ENCODE results near the gene CELF4.

The CELF4 gene

GRCh38 chr18:37258819-37259218 lies 306.8 kb downstream of the CELF4 start:
- Histone ChIP-seq H3K36me3 (ENCODE audit: control insufficient read depth, low read length) (no peaks in the 10 kb centered on the region), H3K4me2 (ENCODE audit: low read length) (no peak overlapping the region), H4K20me1 (ENCODE audit: control insufficient read depth, insufficient read depth, low read depth, low read length) (no peaks in the 10 kb centered on the region), H3K4me3 (ENCODE audit: low read length) (no peak overlapping the region), H3F3A (ENCODE audit: control insufficient read depth, insufficient read depth) (no peaks in the 10 kb centered on the region), H3K9me3 (ENCODE audit: control insufficient read depth, insufficient read depth, low read length) (no peaks in the 10 kb centered on the region), H3K79me2 (ENCODE audit: control insufficient read depth, low read length) (no peaks in the 10 kb centered on the region), H3K4me1 (ENCODE audit: control insufficient read depth, low read length) (no peaks in the 10 kb centered on the region), H3K27me3 (ENCODE audit: control insufficient read depth, low read length) (peaks cover 17% of the 10 kb centered on the region), H3K27ac (ENCODE audit: low read depth, low read length) (no peak overlapping the region), H3K9me2 (replicated peaks; ENCODE audit: control insufficient read depth, low read length) (no peaks in the 10 kb centered on the region)
- TF ChIP-seq, protein P1, sequence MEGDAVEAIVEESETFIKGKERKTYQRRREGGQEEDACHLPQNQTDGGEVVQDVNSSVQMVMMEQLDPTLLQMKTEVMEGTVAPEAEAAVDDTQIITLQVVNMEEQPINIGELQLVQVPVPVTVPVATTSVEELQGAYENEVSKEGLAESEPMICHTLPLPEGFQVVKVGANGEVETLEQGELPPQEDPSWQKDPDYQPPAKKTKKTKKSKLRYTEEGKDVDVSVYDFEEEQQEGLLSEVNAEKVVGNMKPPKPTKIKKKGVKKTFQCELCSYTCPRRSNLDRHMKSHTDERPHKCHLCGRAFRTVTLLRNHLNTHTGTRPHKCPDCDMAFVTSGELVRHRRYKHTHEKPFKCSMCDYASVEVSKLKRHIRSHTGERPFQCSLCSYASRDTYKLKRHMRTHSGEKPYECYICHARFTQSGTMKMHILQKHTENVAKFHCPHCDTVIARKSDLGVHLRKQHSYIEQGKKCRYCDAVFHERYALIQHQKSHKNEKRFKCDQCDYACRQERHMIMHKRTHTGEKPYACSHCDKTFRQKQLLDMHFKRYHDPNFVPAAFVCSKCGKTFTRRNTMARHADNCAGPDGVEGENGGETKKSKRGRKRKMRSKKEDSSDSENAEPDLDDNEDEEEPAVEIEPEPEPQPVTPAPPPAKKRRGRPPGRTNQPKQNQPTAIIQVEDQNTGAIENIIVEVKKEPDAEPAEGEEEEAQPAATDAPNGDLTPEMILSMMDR (IDR thresholded peaks at IDR 0.05; ENCODE audit: low read depth, low read length, poor library complexity, severe bottlenecking), result no peak
- TF ChIP-seq EZH2phosphoT487 (IDR thresholded peaks at IDR 0.05; ENCODE audit: borderline replicate concordance, low read length), result no peak

- Histone ChIP-seq H3K79me2 (ENCODE audit: control insufficient read depth, low read length) (no peaks in the 10 kb centered on the region), H3K27ac (ENCODE audit: low read depth, low read length) (no peak overlapping the region), H3K4me3 (ENCODE audit: low read length) (no peak overlapping the region), H3K27me3 (ENCODE audit: control insufficient read depth, low read length) (peaks cover 17% of the 10 kb centered on the region), H4K20me1 (ENCODE audit: control insufficient read depth, insufficient read depth, low read depth, low read length) (no peaks in the 10 kb centered on the region), H3K9me3 (ENCODE audit: control insufficient read depth, insufficient read depth, low read length) (no peaks in the 10 kb centered on the region), H3K36me3 (ENCODE audit: control insufficient read depth, low read length) (no peaks in the 10 kb centered on the region), H3F3A (ENCODE audit: control insufficient read depth, insufficient read depth) (no peaks in the 10 kb centered on the region), H3K4me2 (ENCODE audit: low read length) (no peak overlapping the region), H3K4me1 (ENCODE audit: control insufficient read depth, low read length) (no peaks in the 10 kb centered on the region), H3K9me2 (replicated peaks; ENCODE audit: control insufficient read depth, low read length) (no peaks in the 10 kb centered on the region)
- TF ChIP-seq, protein P1 (IDR thresholded peaks at IDR 0.05; ENCODE audit: low read depth, low read length, poor library complexity, severe bottlenecking), result no peak
- TF ChIP-seq EZH2phosphoT487 (IDR thresholded peaks at IDR 0.05; ENCODE audit: borderline replicate concordance, low read length), result no peak
These were observed 307.5 kb downstream of the CELF4 start for GRCh38 chr18:37258131-37258530.

DNA sequence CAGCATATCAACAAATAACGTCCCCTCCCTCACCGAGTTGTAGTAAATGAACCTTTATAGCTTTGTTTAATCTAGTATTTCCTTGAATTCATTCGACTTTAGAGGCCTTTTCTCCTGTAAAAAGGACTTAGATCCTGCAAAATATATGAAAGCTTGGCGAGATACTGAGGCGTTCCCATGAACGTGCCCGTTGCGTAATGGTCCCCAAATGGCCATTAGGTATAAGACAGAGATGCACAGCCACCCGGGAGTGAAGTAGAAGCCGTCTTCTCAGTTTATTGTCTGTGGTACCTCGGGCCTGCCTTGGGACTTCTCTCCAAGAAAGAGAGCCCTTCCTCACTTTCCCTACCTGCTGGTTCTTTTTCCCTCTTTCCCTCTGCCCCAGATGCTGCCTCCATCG lies 310.6 kb downstream of the CELF4 start:
- no peak overlapping the region for H3K27ac ChIP-seq (ENCODE audit: low read depth, low read length)
- no peaks in the 10 kb centered on the region for H3F3A ChIP-seq (ENCODE audit: control insufficient read depth, insufficient read depth)
- H3K79me2 ChIP-seq (ENCODE audit: control insufficient read depth, low read length), result no peaks in the 10 kb centered on the region
- no peaks in the 10 kb centered on the region for H3K9me2 ChIP-seq (replicated peaks; ENCODE audit: control insufficient read depth, low read length)
- H3K4me3 ChIP-seq (ENCODE audit: low read length), result no peak overlapping the region
- no peaks in the 10 kb centered on the region for H3K36me3 ChIP-seq (ENCODE audit: control insufficient read depth, low read length)
- H3K27me3 ChIP-seq (ENCODE audit: control insufficient read depth, low read length), result peaks cover 22% of the 10 kb centered on the region
- H3K9me3 ChIP-seq (ENCODE audit: control insufficient read depth, insufficient read depth, low read length), result no peaks in the 10 kb centered on the region
- no peaks in the 10 kb centered on the region for H4K20me1 ChIP-seq (ENCODE audit: control insufficient read depth, insufficient read depth, low read depth, low read length)
- no peak for TF ChIP-seq EZH2phosphoT487 (IDR thresholded peaks at IDR 0.05; ENCODE audit: borderline replicate concordance, low read length)
- TF ChIP-seq, protein P1 (IDR thresholded peaks at IDR 0.05; ENCODE audit: low read depth, low read length, poor library complexity, severe bottlenecking), result no peak
- H3K4me1 ChIP-seq (ENCODE audit: control insufficient read depth, low read length), result no peaks in the 10 kb centered on the region
- no peak overlapping the region for H3K4me2 ChIP-seq (ENCODE audit: low read length)
